Smooth muscle cell (in vitro differentiated cells): Measurements from ENCODE around the gene SPATA25. TPM values are rescaled to one million over a fixed set of nuclear protein-coding genes. Genes with fewer than 3 reads are reported as not detected.
A peak's percentile ranks its signal among the peaks of the same experiment; 100 is the strongest.

Source experiments
- DNase-seq: peaks from one replicate; lab custom pipeline; 2025; ENCODE audit not compliant: unreplicated experiment; lab: John Stamatoyannopoulos, UW
- H2AFZ ChIP-seq: fragments of 200-600 bp; sonication (generic); 2 replicates; pipeline ENCODE4 v1.6.0; 2016; ENCODE audit warnings: antibody characterized with exemption, low read depth, mild to moderate bottlenecking
- H3F3A ChIP-seq: fragments of 200-600 bp; sonication (generic); 2 replicates; pipeline ENCODE4 v1.6.0; 2017; ENCODE audit warnings: antibody characterized with exemption, low read depth
- H3K27ac ChIP-seq: fragments of 200-600 bp; sonication (generic); 2 replicates; pipeline ENCODE4 v1.5.1; 2016; ENCODE audit warnings: low read depth, mild to moderate bottlenecking
- H3K27me3 ChIP-seq: fragments of 200-600 bp; sonication (generic); 2 replicates; pipeline ENCODE4 v1.6.1; 2016; ENCODE audit warnings: low read depth, mild to moderate bottlenecking
- H3K36me3 ChIP-seq: fragments of 200-600 bp; sonication (generic); 2 replicates; pipeline ENCODE4 v1.5.1; 2016; ENCODE audit warnings: low read depth
- H3K4me1 ChIP-seq: fragments of 200-600 bp; sonication (generic); 2 replicates; pipeline ENCODE4 v1.5.1; 2016; ENCODE audit warnings: low read depth
- H3K4me2 ChIP-seq: fragments of 200-600 bp; sonication (generic); 2 replicates; pipeline ENCODE4 v1.6.0; 2016; ENCODE audit warnings: mild to moderate bottlenecking
- H3K4me3 ChIP-seq: fragments of 200-600 bp; sonication (generic); 2 replicates; pipeline ENCODE4 v1.5.1; 2016; ENCODE audit warnings: mild to moderate bottlenecking
- H3K79me2 ChIP-seq: fragments of 200-600 bp; sonication (generic); 2 replicates; pipeline ENCODE4 v1.6.0; 2016; ENCODE audit warnings: low read depth, mild to moderate bottlenecking
- H3K9ac ChIP-seq: fragments of 200-600 bp; sonication (generic); 2 replicates; pipeline ENCODE4 v1.6.0; 2016; ENCODE audit warnings: low read depth
- H3K9me3 ChIP-seq: fragments of 200-600 bp; sonication (generic); replicated peaks from 2 replicates; pipeline ENCODE4 v1.5.1; 2016; ENCODE audit warnings: low read depth
- H4K20me1 ChIP-seq: fragments of 200-600 bp; sonication (generic); 2 replicates; pipeline ENCODE4 v1.6.0; 2016; ENCODE audit warnings: low read depth
- CTCF ChIP-seq: fragments of 200-600 bp; sonication (generic); IDR thresholded peaks from 2 replicates; pipeline ENCODE4 v1.5.1; 2017; ENCODE audit warnings: borderline replicate concordance, mild to moderate bottlenecking, antibody characterized with exemption; ENCODE audit not compliant: insufficient read depth, poor library complexity, severe bottlenecking
- WGBS: methylation state at CpG from one replicate; pipeline ENCODE4 v1.1.7; 2016; ENCODE audit warnings: low lambda C conversion rate; 5-methylcytosine and 5-hydroxymethylcytosine counted together
- polyA plus RNA-seq: library from polyadenylated mRNA; unstranded; fragments of >200 nt; fragmentation: Nextera tagmentation; extraction: Ambion mirVana; gene quantifications from 2 replicates; pipeline ENCODE4 v1.2.1, GENCODE V29; 2016
- total RNA-seq: library from RNA; depleted of rRNA; stranded (reverse); fragments of >200 nt; gene quantifications from 2 replicates; pipeline ENCODE4 v1.2.3, GENCODE V29; 2014

SPATA25 gene
- total and polyA plus RNA-seq, 2 experiments from 2014 or later: 0.43 to 0.54 TPM

- TF ChIP-seq CTCF: no peak
- Histone ChIP-seq H3K27me3 (no peaks in the 10 kb centered on the region), H3K79me2 (peaks cover 16% of the 10 kb centered on the region), H3F3A (peaks cover 4% of the 10 kb centered on the region), H3K4me1 (peaks cover 4% of the 10 kb centered on the region), H3K9ac (no peak overlapping the region), H3K27ac (no peak overlapping the region), H3K4me3 (no peak overlapping the region), H3K36me3 (no peaks in the 10 kb centered on the region), H2AFZ (no peak overlapping the region), H3K9me3 (no peaks in the 10 kb centered on the region), H3K4me2 (no peak overlapping the region), H4K20me1 (peaks cover 7% of the 10 kb centered on the region)
- no peak for DNase-seq
- whole genome bisulfite sequencing: 92% methylated on average over 4 of the region's 4 CpGs
These were observed 4.8 kb downstream of the SPATA25 start for GRCh38 chr20:45882469-45883099.

GRCh38 chr20:45880988-45881788 is 6.2 kb downstream of the SPATA25 start, which contains the start of gene ZSWIM1:
Gene ZSWIM1, plus strand, starts transcription at chr20:45881227. Its CDS starts 1,366 bp downstream, at chr20:45882593.
- no peak for TF ChIP-seq CTCF
- H3K4me3 ChIP-seq: peak within 1 kb of the TSS; percentile 63
- H3K27ac ChIP-seq: peak within 1 kb of the TSS; percentile 21
- DNase-seq: peak; percentile 92
- H3K9me3 ChIP-seq: no peaks in the 10 kb centered on the region
- peaks cover 4% of the 10 kb centered on the region for H3F3A ChIP-seq
- H3K27me3 ChIP-seq: no peaks in the 10 kb centered on the region
- peaks cover 4% of the 10 kb centered on the region for H3K4me1 ChIP-seq
- H3K36me3 ChIP-seq: peaks cover 4% of the 10 kb centered on the region
- peak within 1 kb of the TSS; percentile 20 for H2AFZ ChIP-seq
- peak within 1 kb of the TSS; percentile 83 for H3K4me2 ChIP-seq
- 4% methylated on average over 23 of the region's 23 CpGs for WGBS
- H4K20me1 ChIP-seq: peaks cover 7% of the 10 kb centered on the region
- H3K9ac ChIP-seq: peak within 1 kb of the TSS; percentile 81
- peaks cover 16% of the 10 kb centered on the region for H3K79me2 ChIP-seq

- no peaks in the 10 kb centered on the region for H3K27me3 ChIP-seq
- H3K4me2 ChIP-seq: no peak overlapping the region
- no peak overlapping the region for H2AFZ ChIP-seq
These were observed 9.2 kb downstream of the SPATA25 start for GRCh38 chr20:45878076-45878761.

More at GRCh38 chr20:45878076-45878761, 9.2 kb downstream of the SPATA25 start:
- DNase-seq: no peak
- H4K20me1 ChIP-seq: no peaks in the 10 kb centered on the region
- peaks cover 16% of the 10 kb centered on the region for H3K79me2 ChIP-seq
- no peak overlapping the region for H3K27ac ChIP-seq
- no peak overlapping the region for H3K9ac ChIP-seq
- no peak overlapping the region for H3K4me3 ChIP-seq
- H3K9me3 ChIP-seq: no peaks in the 10 kb centered on the region
- H3K36me3 ChIP-seq: peaks cover 4% of the 10 kb centered on the region
- peaks cover 4% of the 10 kb centered on the region for H3F3A ChIP-seq
- 92% methylated on average over 13 of the region's 13 CpGs for WGBS
- H3K4me1 ChIP-seq: no peaks in the 10 kb centered on the region
- no peak for TF ChIP-seq CTCF
